ENCODE data around the gene IPO13.

IPO13 gene

GRCh38 chr1:43951021-43951985, 4.6 kb downstream of the IPO13 start:
- DNase-seq: no peak

GRCh38 chr1:43952731-43953346, 6.1 kb downstream of the IPO13 start:
- no peak for DNase-seq

GRCh38 chr1:43953361-43953760, 6.6 kb downstream of the IPO13 start:
- DNase-seq: no peak

DNA sequence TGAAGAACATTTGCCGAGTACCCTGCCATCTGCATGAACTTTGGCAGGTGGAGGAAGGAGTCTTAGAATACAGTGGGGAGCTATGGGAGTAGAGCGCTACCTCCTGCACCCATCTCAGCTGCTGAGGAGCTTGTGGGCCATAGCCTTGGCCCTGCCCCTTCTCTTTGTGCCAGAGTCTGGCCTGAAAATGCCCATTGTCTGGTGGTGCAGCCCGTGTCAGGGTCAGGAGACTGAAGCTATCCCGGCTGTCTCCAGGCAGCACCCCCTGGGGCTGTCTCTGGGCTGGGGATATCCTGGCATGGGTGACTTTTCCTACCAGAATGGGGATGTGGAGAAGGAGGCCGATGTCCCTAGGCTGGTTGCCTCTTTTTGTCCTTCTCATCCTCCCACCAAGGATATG, 7.3 kb downstream of the IPO13 start:
- DNase-seq: no peak

GRCh38 chr1:43956234-43956633, 9.5 kb downstream of the IPO13 start:
- no peak for DNase-seq

GRCh38 chr1:43957407-43958040, 10.8 kb downstream of the IPO13 start:
- DNase-seq: no peak

- DNase-seq: no peak
Observed at GRCh38 chr1:43958351-43959255, 11.9 kb downstream of the IPO13 start.

- no peak for DNase-seq
Observed at GRCh38 chr1:43960798-43961197, 14.0 kb downstream of the IPO13 start.

- DNase-seq: no peak
Observed at GRCh38 chr1:43961692-43962091, 14.9 kb downstream of the IPO13 start.

DNA sequence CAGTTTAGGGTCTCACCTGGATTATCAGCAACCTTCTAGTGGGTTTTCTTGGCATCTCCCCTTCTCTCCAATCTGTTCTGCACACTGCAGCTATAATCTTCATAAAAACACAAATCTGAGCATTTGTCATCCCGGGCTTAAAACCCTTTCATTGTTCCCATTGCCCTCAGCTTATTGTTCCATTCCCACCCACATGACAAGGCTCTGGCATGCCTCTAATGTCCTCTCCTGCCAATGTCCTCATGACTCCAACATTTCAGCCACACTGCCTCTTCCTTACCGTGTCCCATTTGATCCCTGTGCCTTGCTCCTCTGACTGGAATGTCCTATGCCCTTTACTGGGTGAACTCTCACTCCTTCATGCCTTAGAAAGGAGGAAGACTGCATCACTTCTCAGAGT, 15.6 kb downstream of the IPO13 start:
- no peak for DNase-seq

- DNase-seq: no peak
Observed at GRCh38 chr1:43963006-43963405, 16.3 kb downstream of the IPO13 start.

DNA sequence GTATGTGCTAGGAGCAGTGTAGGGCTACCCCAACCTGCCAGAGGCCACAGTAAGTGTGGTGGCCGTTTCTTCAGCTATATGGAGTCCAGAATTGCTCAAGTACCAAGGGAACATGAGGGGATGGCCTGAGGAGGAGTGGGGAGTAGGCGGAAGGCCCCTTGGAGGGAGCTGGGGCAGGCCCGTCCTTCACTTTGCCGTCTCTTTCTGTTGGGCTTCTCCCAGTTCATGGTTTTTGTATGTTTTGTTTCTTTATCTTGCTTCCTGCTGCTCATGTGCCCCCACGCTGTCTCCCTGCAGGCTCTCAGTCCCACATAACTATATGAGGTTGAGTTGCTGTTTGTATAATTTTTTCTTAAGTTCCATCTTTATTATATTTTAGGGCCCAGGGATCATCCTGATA, 17.1 kb downstream of the IPO13 start:
- no peak for DNase-seq

DNA sequence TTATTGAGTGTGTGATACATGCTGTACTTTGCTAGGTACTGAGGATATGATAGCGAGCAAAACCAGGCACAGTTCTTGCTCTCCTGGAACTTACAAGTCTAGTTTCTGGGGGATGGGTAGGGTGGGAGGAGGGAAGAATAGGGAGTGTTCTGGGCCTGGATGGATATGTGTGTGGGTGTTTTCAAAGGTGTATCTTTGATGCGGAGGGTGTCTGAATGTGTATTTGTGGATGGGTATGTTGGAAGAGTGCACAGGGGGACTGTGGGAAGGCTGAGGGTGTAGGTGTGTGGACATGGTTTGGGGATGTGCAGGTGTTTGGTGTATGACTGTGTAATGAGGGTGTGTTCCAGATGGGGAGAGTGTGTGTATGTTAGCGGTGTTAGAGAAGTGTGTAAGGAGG, 18.6 kb downstream of the IPO13 start:
- DNase-seq: no peak

- no peak for DNase-seq
Observed at GRCh38 chr1:43968348-43968948, 21.7 kb downstream of the IPO13 start.

- no peak for DNase-seq
Observed at GRCh38 chr1:43969416-43969745, 22.6 kb downstream of the IPO13 start.

- no peak for DNase-seq
Observed at GRCh38 chr1:43969746-43970466, 23.2 kb downstream of the IPO13 start, which contains the start of gene DPH2. Gene DPH2, plus strand, starts transcription at chr1:43970010. Its CDS starts 166 bp downstream, at chr1:43970176.

GRCh38 chr1:43970502-43970901, 23.8 kb downstream of the IPO13 start:
- DNase-seq: no peak

DNA sequence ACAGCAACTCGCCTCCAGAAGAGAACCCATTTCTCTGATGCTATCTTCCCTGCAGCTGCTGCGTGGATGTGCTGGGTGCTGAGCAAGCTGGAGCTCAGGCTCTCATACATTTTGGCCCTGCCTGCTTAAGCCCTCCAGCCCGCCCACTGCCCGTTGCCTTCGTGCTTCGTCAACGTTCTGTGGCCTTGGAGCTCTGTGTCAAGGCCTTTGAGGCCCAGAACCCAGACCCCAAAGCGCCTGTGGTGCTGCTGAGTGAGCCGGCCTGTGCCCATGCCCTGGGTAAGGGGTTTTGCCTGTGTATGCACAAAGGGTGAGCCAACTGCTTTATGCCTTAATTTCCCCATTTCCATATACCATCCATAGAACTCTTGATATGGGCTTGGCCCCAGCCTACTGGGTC, 24.2 kb downstream of the IPO13 start:
- no peak for DNase-seq

- DNase-seq: no peak
Observed at GRCh38 chr1:43971336-43971980, 24.7 kb downstream of the IPO13 start.

- DNase-seq: no peak
Observed at GRCh38 chr1:43973981-43974442, 27.3 kb downstream of the IPO13 start.

Measured in cortex of kidney (tissue), 1 donor.